ENCODE measurements around the gene ZFYVE21.

DNA sequence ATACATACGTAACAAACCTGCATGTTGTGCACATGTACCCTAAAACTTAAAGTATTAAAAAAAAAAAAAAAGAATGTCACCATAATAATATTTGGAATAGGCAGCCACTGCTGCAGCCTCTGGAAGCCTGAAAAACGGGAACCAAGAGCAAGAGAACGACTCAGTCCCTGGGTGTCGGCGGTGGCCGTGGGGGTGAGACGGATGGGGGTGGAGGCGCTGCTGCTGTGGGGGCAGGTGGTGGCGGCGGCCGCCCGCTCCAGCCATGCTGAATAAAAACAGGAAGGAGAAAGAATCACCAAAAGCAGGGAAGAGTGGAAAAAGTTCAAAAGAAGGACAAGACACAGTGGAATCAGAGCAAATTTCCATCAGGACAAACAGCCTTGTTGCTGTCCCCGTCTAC lies 46.9 kb downstream of the ZFYVE21 start:
- no peak for TF ChIP-seq GATA2 (IDR thresholded peaks at IDR 0.05; ENCODE audit: low read depth, low read length)
- no peak for TF ChIP-seq GATA3 (IDR thresholded peaks at IDR 0.05; ENCODE audit: low read depth, low read length)
